Nephron progenitor cell (in vitro differentiated cells): Measurements from ENCODE around the gene LDHB.

Experiments used
- DNase-seq: peaks from one replicate; pipeline ENCODE4 v3.0.0; 2021
- H3K27ac Mint-ChIP-seq: 2 replicates; pipeline ENCODE4 v1.8.0; 2021; ENCODE audit warnings: mild to moderate bottlenecking, moderate library complexity, mixed read lengths
- H3K27me3 Mint-ChIP-seq: 2 replicates; pipeline ENCODE4 v1.8.0; 2021; ENCODE audit warnings: mild to moderate bottlenecking, low read depth, mixed read lengths; ENCODE audit not compliant: poor library complexity
- H3K36me3 Mint-ChIP-seq: 2 replicates; pipeline ENCODE4 v1.8.0; 2021; ENCODE audit warnings: low read depth, mixed read lengths
- H3K4me1 Mint-ChIP-seq: 2 replicates; pipeline ENCODE4 v1.8.0; 2021; ENCODE audit warnings: mixed read lengths
- H3K4me3 Mint-ChIP-seq: 2 replicates; pipeline ENCODE4 v1.8.0; 2021; ENCODE audit warnings: mild to moderate bottlenecking, moderate library complexity, mixed read lengths
- H3K9me3 Mint-ChIP-seq: 2 replicates; pipeline ENCODE4 v1.8.0; 2021; ENCODE audit warnings: mild to moderate bottlenecking, moderate library complexity, mixed read lengths
- TF ChIP-seq, protein P1 (sequence below): fragments of 200-600 bp; sonication (generic); IDR thresholded peaks from 2 replicates; pipeline ENCODE4 v1.5.0; 2021; ENCODE audit warnings: antibody characterized with exemption

Gene LDHB

DNA sequence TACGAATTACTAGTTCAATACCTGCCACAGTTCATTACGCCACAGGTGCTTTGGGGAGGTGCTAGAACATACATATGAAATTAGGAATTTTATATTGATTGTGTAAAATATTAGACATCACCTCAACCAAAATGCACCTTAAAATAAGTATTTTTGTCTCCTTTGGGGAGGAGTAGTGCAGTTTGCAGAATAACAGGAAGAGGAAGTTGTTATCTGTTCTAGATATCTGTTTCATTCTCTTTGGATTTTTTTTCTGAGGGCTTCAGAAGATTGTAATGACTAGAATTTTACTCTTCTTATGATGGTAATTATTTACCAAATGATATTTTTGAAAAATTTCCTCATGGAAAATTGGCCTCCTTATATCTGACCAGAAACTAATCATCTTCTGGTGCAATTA is 43.1 kb downstream of the LDHB start:
- no peak overlapping the region for H3K4me3 Mint-ChIP-seq
- H3K9me3 Mint-ChIP-seq: no peaks in the 10 kb centered on the region
- TF ChIP-seq, protein P1, sequence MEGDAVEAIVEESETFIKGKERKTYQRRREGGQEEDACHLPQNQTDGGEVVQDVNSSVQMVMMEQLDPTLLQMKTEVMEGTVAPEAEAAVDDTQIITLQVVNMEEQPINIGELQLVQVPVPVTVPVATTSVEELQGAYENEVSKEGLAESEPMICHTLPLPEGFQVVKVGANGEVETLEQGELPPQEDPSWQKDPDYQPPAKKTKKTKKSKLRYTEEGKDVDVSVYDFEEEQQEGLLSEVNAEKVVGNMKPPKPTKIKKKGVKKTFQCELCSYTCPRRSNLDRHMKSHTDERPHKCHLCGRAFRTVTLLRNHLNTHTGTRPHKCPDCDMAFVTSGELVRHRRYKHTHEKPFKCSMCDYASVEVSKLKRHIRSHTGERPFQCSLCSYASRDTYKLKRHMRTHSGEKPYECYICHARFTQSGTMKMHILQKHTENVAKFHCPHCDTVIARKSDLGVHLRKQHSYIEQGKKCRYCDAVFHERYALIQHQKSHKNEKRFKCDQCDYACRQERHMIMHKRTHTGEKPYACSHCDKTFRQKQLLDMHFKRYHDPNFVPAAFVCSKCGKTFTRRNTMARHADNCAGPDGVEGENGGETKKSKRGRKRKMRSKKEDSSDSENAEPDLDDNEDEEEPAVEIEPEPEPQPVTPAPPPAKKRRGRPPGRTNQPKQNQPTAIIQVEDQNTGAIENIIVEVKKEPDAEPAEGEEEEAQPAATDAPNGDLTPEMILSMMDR: no peak
- no peaks in the 10 kb centered on the region for H3K36me3 Mint-ChIP-seq
- H3K4me1 Mint-ChIP-seq: no peaks in the 10 kb centered on the region
- H3K27ac Mint-ChIP-seq: no peak overlapping the region
- DNase-seq: no peak
- no peaks in the 10 kb centered on the region for H3K27me3 Mint-ChIP-seq

DNA sequence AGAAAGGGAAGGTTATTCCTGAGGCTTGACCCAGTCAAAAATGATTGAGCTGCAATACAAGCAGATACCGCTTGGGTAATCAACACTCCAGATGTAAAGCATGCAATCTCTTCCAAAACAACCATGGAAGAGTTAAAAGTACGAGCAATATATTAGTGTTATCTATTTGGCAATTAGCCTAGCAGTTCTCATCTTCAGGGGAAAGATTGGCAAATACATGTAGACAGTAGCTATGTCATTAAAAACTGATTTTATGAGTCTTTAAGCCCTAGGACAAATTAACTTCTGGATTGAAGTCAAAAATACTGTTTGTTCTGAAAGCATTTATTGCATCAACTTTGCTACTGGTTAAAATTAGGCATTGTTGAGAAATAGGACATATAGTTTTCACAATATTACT is 43.7 kb downstream of the LDHB start:
- H3K9me3 Mint-ChIP-seq: no peaks in the 10 kb centered on the region
- no peak overlapping the region for H3K4me3 Mint-ChIP-seq
- no peak overlapping the region for H3K27ac Mint-ChIP-seq
- H3K36me3 Mint-ChIP-seq: no peaks in the 10 kb centered on the region
- TF ChIP-seq, protein P1: no peak
- DNase-seq: no peak
- H3K27me3 Mint-ChIP-seq: no peaks in the 10 kb centered on the region
- no peaks in the 10 kb centered on the region for H3K4me1 Mint-ChIP-seq

DNA sequence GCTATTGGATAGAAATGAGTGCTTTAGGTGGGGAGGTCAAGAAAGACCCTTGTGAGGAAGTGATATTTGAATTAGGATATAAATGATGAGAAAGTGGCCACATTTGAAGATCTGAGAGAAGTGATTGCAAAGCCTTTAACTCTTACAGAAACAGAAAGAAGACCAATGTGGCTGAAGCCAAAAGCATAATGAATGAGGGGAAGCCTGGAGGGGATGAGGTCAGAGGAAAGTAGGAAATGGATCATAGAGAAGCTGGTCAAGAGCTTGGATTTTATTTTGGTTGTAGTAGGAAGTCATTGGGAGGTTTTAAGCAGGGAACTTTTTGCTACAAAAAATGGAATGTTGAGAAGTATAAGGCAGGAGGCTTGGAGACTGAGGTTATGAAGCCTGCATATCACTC is 49.4 kb downstream of the LDHB start:
- no peaks in the 10 kb centered on the region for H3K27me3 Mint-ChIP-seq
- TF ChIP-seq, protein P1: no peak
- DNase-seq: no peak
- no peak overlapping the region for H3K4me3 Mint-ChIP-seq
- H3K9me3 Mint-ChIP-seq: no peaks in the 10 kb centered on the region
- H3K36me3 Mint-ChIP-seq: no peaks in the 10 kb centered on the region
- peaks cover 4% of the 10 kb centered on the region for H3K4me1 Mint-ChIP-seq
- no peak overlapping the region for H3K27ac Mint-ChIP-seq

DNA sequence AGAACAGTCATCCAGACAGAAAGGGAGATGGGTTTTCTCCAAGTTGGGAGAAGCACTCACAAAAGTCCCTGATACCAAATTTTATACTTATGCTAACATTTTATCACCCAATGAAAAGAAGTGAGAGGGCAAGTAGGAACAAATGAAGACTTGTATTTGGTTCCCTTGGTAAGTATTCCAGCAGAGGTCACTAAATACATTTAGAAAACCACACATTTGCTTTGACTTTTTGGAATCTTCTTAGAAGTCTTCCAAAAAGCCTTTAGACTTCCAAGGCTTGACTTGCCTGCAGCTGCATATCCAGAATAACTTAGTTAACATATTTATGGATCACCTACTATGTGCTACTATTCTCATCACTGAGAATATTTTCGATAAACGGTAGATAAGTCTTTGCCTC is 49.9 kb downstream of the LDHB start:
- Mint-ChIP-seq H3K4me1 (peaks cover 4% of the 10 kb centered on the region), H3K9me3 (no peaks in the 10 kb centered on the region), H3K36me3 (no peaks in the 10 kb centered on the region), H3K27ac (no peak overlapping the region), H3K4me3 (no peak overlapping the region), H3K27me3 (no peaks in the 10 kb centered on the region)
- TF ChIP-seq, protein P1: no peak
- DNase-seq: no peak

DNA sequence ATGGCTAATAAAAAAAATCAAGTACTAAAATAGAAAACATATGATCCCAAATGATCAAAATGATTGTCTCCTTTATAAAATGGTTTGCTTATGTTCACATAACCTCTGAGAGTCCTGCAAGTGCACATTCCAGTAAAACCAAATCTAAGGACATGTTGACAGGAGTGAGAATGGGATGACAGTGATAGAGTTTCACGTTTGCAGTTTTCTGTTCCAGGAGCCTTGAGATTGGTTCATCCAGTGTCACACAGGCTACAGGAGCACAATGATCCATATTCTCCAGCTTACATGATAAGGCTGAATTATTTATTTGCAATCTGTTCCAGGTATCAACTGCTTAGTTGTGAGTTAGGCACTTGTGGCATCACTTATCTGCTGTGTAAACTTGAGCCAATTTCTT is 51.5 kb downstream of the LDHB start:
- no peak overlapping the region for H3K27ac Mint-ChIP-seq
- H3K4me1 Mint-ChIP-seq: peaks cover 9% of the 10 kb centered on the region
- TF ChIP-seq, protein P1: no peak
- H3K36me3 Mint-ChIP-seq: no peaks in the 10 kb centered on the region
- no peaks in the 10 kb centered on the region for H3K27me3 Mint-ChIP-seq
- H3K4me3 Mint-ChIP-seq: no peak overlapping the region
- DNase-seq: no peak
- H3K9me3 Mint-ChIP-seq: no peaks in the 10 kb centered on the region

DNA sequence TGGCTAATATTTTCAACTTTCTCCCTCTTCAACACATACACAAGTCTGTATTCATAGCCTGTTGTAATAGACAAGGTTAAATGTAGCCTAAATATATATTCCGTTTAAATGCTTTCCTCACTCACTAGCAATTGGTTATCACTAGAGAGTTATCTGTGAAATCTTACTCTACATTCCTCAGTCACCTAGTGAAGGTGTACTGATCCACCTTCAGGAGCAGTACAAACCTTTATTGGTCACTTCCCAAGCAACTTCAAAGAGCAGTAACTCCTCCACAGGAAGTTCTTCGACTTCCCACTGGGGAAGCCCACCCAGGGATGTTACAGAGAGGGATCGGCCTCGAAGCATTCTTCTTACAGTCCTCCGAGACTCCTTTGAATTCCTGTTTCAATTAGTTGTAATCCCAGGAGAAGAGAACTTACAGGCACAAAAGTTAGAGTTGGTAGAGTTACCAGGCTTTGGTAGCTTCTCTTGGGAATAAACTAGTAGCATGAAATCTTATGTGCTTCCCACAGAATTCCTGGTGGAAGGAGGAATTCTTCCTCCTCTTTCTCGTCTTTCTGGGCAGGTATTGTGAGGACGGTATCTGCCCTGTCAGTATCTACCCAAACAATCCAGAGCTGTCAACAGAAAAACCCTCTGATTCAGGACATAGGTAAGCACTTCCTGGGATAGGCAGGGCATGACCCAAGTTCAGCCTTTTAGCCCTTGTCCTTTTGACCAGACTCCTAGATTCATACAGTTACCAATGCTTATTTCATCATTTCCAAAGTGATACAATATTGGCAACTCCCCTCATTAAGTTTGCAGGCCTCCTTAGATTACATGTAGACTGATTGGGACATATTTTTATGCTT is 53.2 kb downstream of the LDHB start, which contains the start of gene GYS2:
Gene GYS2, minus strand, starts transcription at position 603 of the 857 bp plus-strand sequence. Its CDS starts 255 bp downstream, at position 348.
- Mint-ChIP-seq H3K9me3 (no peaks in the 10 kb centered on the region), H3K36me3 (no peaks in the 10 kb centered on the region), H3K27me3 (no peaks in the 10 kb centered on the region), H3K27ac (no peak within 1 kb of the TSS), H3K4me1 (peaks cover 14% of the 10 kb centered on the region), H3K4me3 (no peak within 1 kb of the TSS)
- DNase-seq: no peak
- TF ChIP-seq, protein P1: no peak
